Erythroblast (primary cell): ENCODE measurements around the gene SERPINI2.

Experiments
- DNase-seq, 2 experiments: peaks; one replicate each; lab custom pipeline; 2025; lab: John Stamatoyannopoulos, UW
- GATA1 ChIP-seq: IDR thresholded peaks from 2 replicates; pipeline ENCODE4 v1.6.1; 2011; ENCODE audit warnings: low read depth, mild to moderate bottlenecking, control low read depth, low read length, moderate library complexity
- POLR2A ChIP-seq: IDR thresholded peaks from 2 replicates; pipeline ENCODE4 v1.6.1; 2011; ENCODE audit warnings: mild to moderate bottlenecking, low read length

Gene SERPINI2

DNA sequence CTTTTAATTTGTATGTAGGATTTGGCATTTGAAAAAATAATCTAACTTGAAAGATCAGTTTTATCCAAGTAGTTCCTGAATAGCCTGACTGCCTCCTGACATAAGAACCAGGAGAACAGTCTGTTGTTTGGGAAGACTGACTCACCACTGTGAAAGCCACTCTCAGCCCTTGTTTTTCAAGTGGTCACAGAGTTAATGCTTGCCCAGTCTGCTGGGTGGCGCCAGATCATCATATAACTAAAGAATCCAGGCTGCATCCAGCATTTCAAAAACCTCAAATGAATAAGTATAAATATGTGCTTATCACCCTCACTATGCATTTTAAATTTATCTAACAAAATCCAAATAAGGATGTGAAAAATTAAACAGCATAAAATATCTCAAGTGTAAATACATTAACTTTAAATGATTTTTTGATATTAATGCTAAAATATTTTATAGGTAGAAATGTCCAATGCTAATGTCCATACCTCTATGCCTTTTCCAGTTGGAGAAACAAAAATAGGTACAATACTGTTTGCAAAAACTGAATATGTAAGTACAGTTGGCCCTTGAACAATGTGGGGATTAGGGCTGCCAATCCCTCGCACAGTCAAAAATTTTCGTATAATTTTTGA lies 66.9 kb downstream of the SERPINI2 start:
- no peak for TF ChIP-seq POLR2A
- TF ChIP-seq GATA1, result no peak
- DNase-seq, result peak; percentile 20 to 51

DNA sequence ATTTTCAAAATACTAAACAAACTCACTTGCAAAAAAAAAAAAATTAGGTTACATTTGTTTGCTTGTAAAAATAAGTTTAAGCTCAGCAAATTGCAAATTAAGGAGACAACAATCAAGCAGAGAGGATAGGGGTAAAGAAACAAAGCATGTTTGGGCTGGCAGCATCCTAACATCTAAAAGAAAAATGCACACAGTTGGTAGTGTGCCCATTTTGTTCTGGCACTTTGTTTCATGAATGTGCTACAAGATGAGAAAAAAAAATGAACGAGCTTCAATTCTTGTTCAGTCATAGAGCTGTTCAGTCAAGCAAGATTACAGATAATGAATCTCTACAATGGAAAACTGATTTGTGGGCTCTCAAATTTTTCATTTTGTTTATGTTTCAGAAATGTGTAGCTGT lies 76.0 kb downstream of the SERPINI2 start:
- TF ChIP-seq POLR2A (no peak), GATA1 (no peak)
- no peak for DNase-seq

DNA sequence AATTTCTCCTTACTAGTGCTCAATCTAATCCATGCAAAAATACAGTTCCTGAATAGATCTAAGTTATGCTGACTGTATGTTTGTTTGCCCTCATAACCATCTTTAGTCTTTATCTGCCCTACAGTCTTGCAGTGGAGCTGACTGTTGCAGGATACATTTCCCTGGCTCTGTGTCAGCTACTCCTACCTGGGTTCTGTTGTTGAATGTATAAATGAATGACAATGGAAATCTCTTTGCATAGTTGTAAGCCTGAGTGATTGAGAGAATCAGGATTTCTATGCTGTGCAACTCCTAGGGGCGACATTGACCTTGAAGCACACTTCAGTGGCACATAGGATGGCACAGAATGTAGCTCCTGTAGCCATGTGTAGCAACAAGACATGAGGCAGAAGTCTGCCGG lies 77.8 kb downstream of the SERPINI2 start:
- TF ChIP-seq GATA1 (no peak), POLR2A (no peak)
- no peak for DNase-seq

DNA sequence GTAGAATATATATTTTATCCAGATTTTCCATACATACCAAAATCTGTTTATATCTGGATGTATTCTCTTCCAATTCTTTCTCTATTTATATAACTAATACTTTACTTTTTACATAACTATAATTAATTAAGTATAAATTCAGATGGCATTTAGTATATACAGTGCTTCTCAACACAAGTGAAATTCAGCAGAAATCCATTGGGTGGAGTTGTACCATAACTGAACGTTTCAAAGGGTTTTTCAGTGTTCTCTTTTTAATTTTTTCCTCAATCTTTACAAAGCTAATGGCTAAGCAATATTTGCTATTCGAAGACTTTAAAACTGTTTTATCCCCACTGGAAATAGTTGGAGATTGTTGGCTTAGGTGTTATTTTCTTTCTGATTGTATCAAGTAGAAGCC lies 79.8 kb downstream of the SERPINI2 start:
- no peak for TF ChIP-seq POLR2A
- no peak for TF ChIP-seq GATA1

More for the DNA sequence above, 79.8 kb downstream of the SERPINI2 start:
- DNase-seq, result no peak
